ENCODE data around the gene ABCC8.

ABCC8 gene

DNA sequence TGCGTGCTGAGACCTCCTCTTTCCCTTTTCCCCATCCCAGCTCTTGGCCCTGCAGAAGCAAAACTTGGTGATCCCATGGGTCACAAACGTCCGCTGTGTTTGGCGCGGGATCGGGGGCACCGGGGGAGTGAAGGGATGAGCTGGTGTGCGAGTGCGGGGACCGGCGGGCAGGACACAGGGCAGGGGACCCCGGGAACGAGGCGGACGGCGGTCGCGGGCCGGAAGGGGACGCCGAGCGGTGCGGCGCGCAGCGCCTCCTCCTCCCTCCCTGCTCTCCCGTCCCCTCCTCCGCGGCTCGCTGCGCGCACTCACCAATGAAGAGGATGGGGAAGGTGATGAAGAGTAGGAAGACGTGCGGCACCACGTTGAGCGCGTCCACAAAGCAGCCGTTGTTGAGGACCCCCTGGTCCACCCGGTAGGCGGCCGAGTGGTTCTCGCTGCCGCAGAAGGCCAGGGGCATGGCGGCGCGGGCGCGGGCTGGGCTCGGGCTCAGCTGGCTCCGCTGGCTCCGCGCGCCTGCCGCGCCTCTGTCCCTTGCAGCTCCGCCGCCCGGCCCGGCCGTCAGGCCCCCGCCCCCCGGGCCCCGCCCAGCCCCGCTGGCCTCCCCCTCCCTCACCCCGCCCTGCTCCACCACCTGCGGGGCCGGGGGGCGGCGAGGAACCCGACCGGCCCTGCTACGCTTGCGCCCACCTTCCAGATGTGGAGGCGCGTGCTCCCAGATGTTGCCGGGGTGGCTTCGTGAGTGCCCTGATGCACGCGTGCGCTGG lies at the start of gene ABCC8:
TSS of gene ABCC8 (minus strand) at position 529 of the 767 bp plus-strand sequence. CDS start at position 460, 69 bp downstream.
- no peak for DNase-seq

GRCh38 chr11:17526326-17526725 lies 49.7 kb upstream of the ABCC8 start:
- no peak for DNase-seq

GRCh38 chr11:17525570-17525969 lies 48.9 kb upstream of the ABCC8 start:
- no peak for DNase-seq

DNA sequence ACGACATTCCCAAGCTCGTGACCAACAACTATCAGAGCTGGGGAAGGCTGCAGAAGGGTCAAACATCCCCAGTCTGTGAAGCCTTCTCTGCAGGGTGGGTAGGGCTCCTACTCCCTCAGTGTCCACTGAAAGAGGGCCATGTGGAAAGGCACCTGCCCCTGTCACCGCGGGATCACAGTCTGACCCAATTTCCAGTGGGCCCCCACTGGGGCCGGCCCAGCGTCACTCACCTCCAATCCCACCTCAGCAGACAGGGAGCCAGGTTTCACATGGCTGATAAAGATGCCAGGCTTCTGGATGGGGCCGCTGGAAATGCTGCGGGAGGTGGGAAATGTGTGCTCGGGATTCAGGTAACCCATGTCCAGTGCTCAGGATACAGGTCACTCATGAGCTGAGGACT lies 47.6 kb upstream of the ABCC8 start:
- DNase-seq: no peak

GRCh38 chr11:17522655-17523054 lies 46.0 kb upstream of the ABCC8 start:
- no peak for DNase-seq

DNA sequence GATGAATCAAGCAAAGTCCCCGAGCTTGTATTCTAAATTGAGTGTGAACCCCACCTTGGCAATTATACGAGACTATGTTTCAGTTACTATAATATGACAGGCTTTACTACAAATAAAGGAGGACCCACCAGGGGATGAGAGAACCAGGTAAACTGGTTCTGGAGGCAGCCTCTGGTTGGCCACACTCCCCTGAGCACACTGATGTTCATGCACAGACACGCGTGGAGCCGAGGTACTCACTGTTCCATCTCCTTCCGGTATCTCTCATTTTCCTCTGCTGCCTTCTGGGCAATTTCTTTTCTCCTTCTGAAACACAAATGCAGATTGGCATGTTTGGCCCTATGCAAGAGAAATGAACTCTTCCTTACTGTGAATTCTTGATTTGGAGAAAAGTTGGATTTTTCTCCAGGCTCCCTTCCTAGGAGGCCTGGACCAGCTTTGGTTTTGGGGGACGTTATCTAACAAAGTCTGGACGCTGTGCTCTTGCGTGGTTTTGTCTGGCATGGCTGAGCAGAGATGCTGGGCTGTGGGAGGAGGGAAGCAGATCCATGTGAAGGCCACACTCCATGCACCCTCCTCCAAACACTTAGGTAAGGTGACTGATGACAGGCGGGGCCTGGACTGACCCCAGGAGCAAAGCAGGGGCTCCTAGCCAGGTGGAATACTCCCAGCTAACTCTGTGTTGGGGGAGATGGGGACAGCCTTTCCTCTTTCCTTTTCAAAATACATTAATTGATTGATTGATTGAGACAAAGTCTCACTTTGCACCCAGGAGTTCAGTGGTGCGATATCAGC lies 44.7 kb upstream of the ABCC8 start:
- no peak for DNase-seq

DNA sequence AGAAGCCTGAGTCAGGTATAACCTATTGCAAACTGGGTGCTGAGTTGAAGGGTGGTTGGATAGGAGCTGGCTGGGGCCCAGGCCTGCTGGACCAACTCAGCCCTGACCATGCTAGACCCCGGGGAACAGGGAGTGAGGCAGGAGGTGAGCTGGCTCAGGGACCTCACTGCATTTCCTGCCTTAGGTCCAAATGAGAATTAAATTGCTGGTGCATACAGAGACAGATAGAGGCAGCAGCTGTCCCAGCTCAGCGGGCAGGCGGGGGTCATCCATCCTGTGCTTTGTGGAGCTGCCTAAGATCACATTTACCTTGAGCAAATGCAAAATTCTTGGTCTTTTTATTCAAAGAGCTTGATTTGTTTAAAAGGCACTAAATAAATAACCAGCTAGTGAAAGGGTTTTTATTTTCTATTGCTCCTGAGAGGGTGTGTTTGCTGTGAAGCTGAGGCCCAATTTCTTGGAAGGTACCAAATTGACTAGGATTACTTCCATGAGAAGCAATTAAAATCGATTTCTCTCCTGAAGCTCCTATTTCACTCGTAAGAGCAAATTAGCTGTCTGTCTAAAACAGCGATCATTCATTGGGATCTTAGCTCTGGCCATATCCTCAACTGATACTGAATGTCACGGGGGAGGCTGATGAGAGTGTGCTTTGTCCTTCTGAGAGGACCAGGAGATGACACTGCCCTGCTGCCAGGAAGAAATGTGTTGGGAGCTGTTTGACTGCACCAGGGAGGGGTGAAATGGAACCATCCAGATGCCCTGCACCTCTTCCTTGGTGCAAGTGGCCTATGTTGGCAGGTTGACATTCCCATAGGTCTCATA lies 42.6 kb upstream of the ABCC8 start:
- DNase-seq: no peak

- no peak for DNase-seq
These were observed 41.7 kb upstream of the ABCC8 start for GRCh38 chr11:17518366-17518765.

DNA sequence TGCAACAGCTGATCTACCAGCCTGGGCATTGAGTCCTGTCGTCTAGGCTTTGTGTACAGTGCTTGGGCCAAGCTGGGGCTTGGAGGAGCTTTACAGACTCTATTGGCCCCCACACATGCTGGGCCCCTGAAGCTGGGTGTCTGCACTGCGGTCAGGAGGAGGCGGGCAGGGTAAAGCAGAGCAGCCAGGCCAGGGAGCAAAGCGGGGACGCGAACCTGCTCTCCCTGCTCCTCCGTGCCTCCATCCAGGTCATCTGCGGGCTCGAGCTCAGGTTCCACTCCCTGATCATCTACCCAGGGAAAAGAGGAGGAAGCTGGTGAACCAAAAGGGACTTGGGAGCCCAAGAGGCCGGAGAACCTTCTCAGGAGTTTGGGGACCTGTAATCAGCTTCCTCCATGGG lies 40.5 kb upstream of the ABCC8 start:
- no peak for DNase-seq

DNA sequence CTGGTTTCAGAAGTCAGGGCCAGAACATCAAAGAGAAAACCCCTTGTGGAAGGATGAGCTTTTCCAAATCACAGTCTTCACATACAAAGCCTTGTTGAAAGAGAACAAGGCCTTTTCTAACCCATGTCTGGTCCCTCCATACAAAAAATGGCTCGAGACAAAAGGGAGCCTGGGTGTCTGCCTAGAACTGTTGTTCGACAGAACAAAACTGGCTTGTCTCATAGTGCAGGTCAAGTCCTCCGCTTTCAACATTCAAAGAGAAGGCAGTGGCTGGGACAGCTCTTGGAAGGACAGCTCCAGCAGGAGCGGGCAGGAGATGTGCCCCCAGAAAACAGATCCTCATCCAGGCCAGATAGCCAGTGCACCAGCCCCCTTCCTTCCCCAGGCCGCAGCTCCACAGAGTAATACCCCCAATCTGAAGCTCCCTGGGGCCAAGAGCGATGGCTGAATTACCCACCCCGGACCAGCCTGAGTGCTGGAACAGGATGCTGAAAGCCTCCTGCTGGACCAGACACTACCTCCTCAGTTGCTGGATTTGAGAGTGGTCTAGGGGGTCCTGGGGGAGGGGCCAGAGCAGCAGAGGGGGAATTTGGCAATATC lies 40.0 kb upstream of the ABCC8 start:
- DNase-seq: no peak

DNA sequence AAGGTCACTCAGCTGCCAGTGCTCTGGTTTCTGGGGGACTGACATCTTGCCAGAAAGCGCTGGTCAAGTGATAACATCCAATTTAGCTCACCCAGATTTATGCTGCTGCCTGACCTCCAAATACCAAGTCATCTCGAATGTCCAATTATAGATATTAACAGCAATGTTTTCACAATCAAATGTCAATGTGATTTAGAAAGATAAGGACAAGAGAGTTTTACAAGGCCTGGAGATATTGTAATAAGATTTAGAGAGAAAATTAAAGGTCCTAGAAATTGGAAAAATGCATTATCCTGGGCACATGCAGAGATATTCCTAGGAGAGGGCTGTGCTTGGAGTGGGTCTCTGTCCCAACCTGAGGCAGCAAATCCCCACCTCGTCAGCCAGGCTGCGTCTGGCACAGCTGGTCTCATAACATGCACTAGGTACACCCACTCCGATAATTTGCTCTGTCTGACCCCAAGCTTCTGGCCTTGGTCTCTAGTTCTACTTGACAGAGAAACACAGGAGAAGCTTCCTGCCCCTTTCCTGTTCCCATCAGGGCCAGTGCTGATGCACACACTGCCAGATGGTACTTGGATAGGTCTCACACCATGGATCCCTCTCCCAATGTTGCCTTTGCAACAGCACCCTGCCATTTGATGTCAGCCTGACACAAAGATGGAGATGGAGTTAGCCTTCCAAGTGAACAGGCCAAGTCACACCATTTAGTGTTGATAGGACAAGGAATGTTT lies 39.0 kb upstream of the ABCC8 start:
- no peak for DNase-seq

DNA sequence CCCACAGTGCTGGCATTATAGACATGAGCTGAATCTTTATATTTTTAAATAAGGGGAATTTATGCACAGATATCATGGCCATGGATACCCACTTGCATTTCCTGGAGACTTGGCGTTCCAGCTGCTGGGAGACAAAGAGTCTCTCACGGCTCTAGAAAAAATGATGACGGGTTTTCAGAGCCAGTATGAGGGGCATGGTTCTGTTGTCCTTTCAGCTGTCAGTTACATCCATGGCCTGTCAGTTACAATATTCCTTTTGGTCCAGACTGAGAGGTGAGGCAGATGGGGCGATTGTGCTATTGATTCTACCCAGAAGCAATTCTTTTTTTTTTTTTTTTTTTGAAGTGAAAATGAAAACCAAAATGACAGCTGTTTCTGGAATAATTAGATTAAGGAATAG lies 37.8 kb upstream of the ABCC8 start:
- DNase-seq: no peak

GRCh38 chr11:17513853-17514252 lies 37.2 kb upstream of the ABCC8 start:
- no peak for DNase-seq

- no peak for DNase-seq
These were observed 35.5 kb upstream of the ABCC8 start for GRCh38 chr11:17512101-17512500.

DNA sequence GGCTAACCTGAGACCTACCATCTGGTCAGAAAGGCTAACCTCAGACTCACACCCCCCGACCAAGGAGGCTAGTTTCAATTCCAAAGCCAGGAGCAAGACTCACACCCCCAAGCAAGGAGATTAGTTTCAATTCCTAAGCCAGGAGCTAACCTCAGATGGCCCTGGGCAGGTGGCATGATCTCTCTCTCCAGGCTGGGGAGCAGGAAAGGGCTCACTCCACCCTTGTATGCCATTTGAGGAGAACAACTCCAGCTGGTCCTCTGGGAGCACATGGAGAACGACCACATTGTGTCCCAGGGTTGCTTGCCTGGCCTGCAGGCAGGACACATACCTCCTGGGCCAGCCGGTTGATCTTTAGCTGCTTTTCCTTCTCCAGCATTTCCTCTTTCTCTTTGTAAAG lies 34.9 kb upstream of the ABCC8 start:
- DNase-seq: no peak

GRCh38 chr11:17510507-17511206 lies 34.0 kb upstream of the ABCC8 start:
- DNase-seq: no peak

DNA sequence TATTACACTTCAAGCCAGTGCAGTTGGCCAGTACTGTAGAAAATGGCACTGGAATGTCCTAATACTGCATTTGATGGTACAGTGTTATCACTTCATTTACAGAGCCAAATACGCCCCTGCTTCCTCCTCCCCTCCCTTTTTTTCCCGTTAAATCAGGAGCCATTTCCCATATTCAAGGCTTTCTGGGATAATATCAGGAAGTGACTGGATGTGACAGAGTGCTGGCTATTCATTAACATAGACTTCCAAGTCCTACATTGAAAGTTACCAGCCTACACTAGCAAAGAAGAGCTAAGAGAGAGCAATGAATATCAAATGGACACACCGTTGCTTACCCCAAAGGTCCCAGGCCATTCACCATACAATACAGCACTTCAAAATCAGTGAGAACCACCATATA lies 32.1 kb upstream of the ABCC8 start:
- no peak for DNase-seq

DNA sequence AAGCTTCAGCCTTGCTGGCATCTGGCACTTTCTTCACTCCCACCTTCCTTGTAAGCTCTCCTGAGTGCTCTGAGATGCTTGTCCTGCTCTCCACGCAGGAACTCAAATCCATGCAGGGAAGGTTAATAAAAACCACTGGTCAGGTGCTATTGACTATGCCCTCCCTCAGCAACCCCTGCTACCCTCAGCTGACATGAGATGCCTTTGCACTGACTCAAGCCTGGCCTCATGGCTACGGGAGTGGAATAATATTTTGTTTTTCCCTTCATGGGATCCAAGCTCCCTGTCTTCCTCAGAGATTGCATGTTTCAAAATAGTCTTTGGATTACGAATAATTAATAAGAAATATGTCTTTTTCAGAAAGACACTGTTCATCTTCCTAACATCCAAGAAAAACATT lies 31.7 kb upstream of the ABCC8 start:
- DNase-seq: no peak

- no peak for DNase-seq
These were observed 31.1 kb upstream of the ABCC8 start for GRCh38 chr11:17507773-17508172.

GRCh38 chr11:17506942-17507341 lies 30.3 kb upstream of the ABCC8 start:
- DNase-seq: no peak

- DNase-seq: no peak
These were observed 29.7 kb upstream of the ABCC8 start for GRCh38 chr11:17506314-17506713.

- DNase-seq: no peak
These were observed 28.5 kb upstream of the ABCC8 start for GRCh38 chr11:17505146-17505545.

Measured in inflammatory macrophage treated with lipopolysaccharide for 4 hours (primary cell).